Panc1 (cell line): ENCODE measurements around the gene DIAPH3. TPM values are rescaled to one million over a fixed set of nuclear protein-coding genes. Genes with fewer than 3 reads are reported as not detected.

Experiments used
- ATAC-seq: fragments of 200-7000 bp; cut with Tn5 transposase; 2 replicates; pipeline ENCODE4 v1.9.1; 2020; ENCODE audit warnings: mild to moderate bottlenecking, moderate library complexity
- BruUV-seq: library from RNA; stranded (reverse); fragments of 400-500 nt; replicated peaks from 2 replicates; lab custom pipeline; 2021; lab: Mats Ljungman, UMichigan
- CTCF ChIA-PET: fragments of 300-600 bp; sonication (Branson Sonifier 250); formaldehyde crosslinking; loops from one replicate; lab custom pipeline; 2022; ENCODE audit warnings: antibody characterized with exemption; lab: Charles Lee
- POLR2A ChIA-PET: fragments of 300-600 bp; sonication (Branson Sonifier 250); formaldehyde crosslinking; loops from one replicate; lab custom pipeline; 2022; ENCODE audit warnings: antibody characterized with exemption; lab: Charles Lee
- DNase-seq: peaks from one replicate; pipeline ENCODE4 v3.0.0-alpha.2; 2010; ENCODE audit warnings: low read depth, low spot score
- H3K27ac ChIP-seq: 2 replicates; pipeline ENCODE4 v1.5.1; 2011; ENCODE audit warnings: mild to moderate bottlenecking, low read length, inconsistent platforms
- H3K27me3 ChIP-seq: fragments of 200-500 bp; sonication (Bioruptor generic); 2 replicates; pipeline ENCODE4 v1.6.0; 2014; ENCODE audit warnings: low read length, inconsistent platforms; ENCODE audit not compliant: control insufficient read depth, insufficient read depth
- H3K36me3 ChIP-seq: fragments of 200-500 bp; sonication (Bioruptor generic); 2 replicates; pipeline ENCODE4 v1.5.1; 2014; ENCODE audit warnings: inconsistent platforms, mild to moderate bottlenecking, low read length, moderate library complexity; ENCODE audit not compliant: control insufficient read depth, insufficient read depth
- H3K4me1 ChIP-seq: 2 replicates; pipeline ENCODE4 v1.5.1; 2011; ENCODE audit warnings: inconsistent platforms, mild to moderate bottlenecking, low read length, moderate library complexity; ENCODE audit not compliant: control insufficient read depth, insufficient read depth
- H3K4me3 ChIP-seq, 2 experiments: 2 replicates each; pipeline ENCODE4 v1.5.1; 2011 to 2012; ENCODE audit warnings: low read depth in 2 of 2, low read length in 2 of 2, mild to moderate bottlenecking in 2 of 2, inconsistent platforms in 1 of 2, moderate library complexity in 1 of 2
- H3K9me3 ChIP-seq: fragments of 200-500 bp; sonication (Bioruptor generic); 2 replicates; pipeline ENCODE4 v1.5.1; 2014; ENCODE audit warnings: low read depth, mild to moderate bottlenecking, inconsistent platforms, low read length, moderate library complexity; ENCODE audit not compliant: control insufficient read depth, insufficient read depth
- POLR2AphosphoS5 ChIP-seq: IDR thresholded peaks from 2 replicates; pipeline ENCODE4 v1.6.1; 2012; ENCODE audit warnings: mild to moderate bottlenecking, low read depth, low read length, moderate library complexity
- SIN3A ChIP-seq: IDR thresholded peaks from 2 replicates; pipeline ENCODE4 v1.6.1; 2012; ENCODE audit warnings: low read depth, mild to moderate bottlenecking, low read length, moderate library complexity, borderline replicate concordance; ENCODE audit not compliant: insufficient read depth
- TCF7L2 ChIP-seq: IDR thresholded peaks from 2 replicates; pipeline ENCODE4 v1.6.1; 2011; ENCODE audit warnings: mild to moderate bottlenecking, low read depth, low read length, inconsistent platforms
- in situ Hi-C: cut with HindIII; loops from 2 replicates; pipeline ENCODE4 v1.10.0; 2016; ENCODE audit warnings: low sequenced_read_pairs, low pct_unique_long_range_greater_than_20kb
- intact Hi-C: fragments of 100-400 bp; cut with micrococcal nuclease; formaldehyde crosslinking; loops from one replicate; pipeline ENCODE4 v1.10.0; 2022; ENCODE audit not compliant: unreplicated experiment
- total RNA-seq: library from RNA; stranded (reverse); gene quantifications from one replicate; pipeline ENCODE4 v1.2.1, GENCODE V29; 2021; ENCODE audit not compliant: unreplicated experiment
- TF ChIP-seq, protein P1 (sequence below): fragments of 450-650 bp; IDR thresholded peaks from 2 replicates; pipeline ENCODE4 v1.5.1; 2017; ENCODE audit warnings: mild to moderate bottlenecking
- TF ChIP-seq, protein P2 (sequence below), 2 experiments: IDR thresholded peaks; 2 replicates each; pipeline ENCODE4 v1.6.1; 2011 to 2012; ENCODE audit warnings: low read depth in 2 of 2, control low read depth in 1 of 2, low read length in 1 of 2, mild to moderate bottlenecking in 1 of 2, moderate library complexity in 1 of 2; ENCODE audit not compliant: insufficient read depth in 1 of 2

DIAPH3 gene
- total RNA-seq, 1 experiment from 2014 or later: 15.4 TPM

DNA sequence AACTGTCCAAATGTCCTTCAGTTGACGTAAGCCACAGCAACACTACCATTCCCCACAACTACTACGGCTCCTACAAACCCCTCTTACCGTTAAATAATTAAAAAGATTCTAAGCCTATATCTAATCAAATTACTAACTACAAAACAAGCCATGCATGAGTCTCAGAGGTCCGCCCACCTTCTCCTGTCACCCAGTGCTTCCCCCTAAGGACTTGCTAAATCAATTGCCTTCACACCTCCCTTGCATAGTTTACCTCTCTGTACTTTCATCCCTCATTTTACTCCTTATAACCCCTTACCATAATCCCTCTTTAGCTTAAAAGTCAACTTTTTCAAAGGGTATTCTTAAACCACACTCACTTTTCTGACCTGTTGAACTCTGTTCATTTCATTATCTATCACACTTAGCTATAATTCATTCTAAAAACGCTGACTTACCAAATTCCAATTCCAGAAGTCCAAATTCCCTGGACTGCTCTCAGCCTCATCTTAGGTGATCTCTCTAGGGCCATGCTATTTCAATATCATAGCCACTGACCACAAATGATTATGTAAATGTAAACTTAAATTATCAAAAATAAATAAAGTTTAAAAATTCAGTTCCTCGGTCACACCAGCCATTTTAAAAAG, 187.8 kb downstream of the DIAPH3 start:
- TF ChIP-seq, protein P1, sequence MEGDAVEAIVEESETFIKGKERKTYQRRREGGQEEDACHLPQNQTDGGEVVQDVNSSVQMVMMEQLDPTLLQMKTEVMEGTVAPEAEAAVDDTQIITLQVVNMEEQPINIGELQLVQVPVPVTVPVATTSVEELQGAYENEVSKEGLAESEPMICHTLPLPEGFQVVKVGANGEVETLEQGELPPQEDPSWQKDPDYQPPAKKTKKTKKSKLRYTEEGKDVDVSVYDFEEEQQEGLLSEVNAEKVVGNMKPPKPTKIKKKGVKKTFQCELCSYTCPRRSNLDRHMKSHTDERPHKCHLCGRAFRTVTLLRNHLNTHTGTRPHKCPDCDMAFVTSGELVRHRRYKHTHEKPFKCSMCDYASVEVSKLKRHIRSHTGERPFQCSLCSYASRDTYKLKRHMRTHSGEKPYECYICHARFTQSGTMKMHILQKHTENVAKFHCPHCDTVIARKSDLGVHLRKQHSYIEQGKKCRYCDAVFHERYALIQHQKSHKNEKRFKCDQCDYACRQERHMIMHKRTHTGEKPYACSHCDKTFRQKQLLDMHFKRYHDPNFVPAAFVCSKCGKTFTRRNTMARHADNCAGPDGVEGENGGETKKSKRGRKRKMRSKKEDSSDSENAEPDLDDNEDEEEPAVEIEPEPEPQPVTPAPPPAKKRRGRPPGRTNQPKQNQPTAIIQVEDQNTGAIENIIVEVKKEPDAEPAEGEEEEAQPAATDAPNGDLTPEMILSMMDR: no peak
- TF ChIP-seq TCF7L2 (no peak), SIN3A (no peak), POLR2AphosphoS5 (no peak)
- TF ChIP-seq, protein P2, sequence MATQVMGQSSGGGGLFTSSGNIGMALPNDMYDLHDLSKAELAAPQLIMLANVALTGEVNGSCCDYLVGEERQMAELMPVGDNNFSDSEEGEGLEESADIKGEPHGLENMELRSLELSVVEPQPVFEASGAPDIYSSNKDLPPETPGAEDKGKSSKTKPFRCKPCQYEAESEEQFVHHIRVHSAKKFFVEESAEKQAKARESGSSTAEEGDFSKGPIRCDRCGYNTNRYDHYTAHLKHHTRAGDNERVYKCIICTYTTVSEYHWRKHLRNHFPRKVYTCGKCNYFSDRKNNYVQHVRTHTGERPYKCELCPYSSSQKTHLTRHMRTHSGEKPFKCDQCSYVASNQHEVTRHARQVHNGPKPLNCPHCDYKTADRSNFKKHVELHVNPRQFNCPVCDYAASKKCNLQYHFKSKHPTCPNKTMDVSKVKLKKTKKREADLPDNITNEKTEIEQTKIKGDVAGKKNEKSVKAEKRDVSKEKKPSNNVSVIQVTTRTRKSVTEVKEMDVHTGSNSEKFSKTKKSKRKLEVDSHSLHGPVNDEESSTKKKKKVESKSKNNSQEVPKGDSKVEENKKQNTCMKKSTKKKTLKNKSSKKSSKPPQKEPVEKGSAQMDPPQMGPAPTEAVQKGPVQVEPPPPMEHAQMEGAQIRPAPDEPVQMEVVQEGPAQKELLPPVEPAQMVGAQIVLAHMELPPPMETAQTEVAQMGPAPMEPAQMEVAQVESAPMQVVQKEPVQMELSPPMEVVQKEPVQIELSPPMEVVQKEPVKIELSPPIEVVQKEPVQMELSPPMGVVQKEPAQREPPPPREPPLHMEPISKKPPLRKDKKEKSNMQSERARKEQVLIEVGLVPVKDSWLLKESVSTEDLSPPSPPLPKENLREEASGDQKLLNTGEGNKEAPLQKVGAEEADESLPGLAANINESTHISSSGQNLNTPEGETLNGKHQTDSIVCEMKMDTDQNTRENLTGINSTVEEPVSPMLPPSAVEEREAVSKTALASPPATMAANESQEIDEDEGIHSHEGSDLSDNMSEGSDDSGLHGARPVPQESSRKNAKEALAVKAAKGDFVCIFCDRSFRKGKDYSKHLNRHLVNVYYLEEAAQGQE (IDR thresholded peaks at IDR 0.05; ENCODE audit: insufficient read depth in 1 of 2, low read depth in 2 of 2, low read length in 1 of 2): no peak
- in situ Hi-C loops (no loop called here), intact Hi-C loops (no loop called here)
- Histone ChIP-seq H3K36me3 (no peaks in the 10 kb centered on the region; the same call in 1 of the 2 replicates), H3K4me3 (no peak overlapping the region), H3K9me3 (no peaks in the 10 kb centered on the region), H3K27me3 (no peaks in the 10 kb centered on the region), H3K27ac (no peak overlapping the region), H3K4me1 (no peaks in the 10 kb centered on the region)
- no peak for DNase-seq
- no TSS peak for BruUV-seq
- POLR2A ChIA-PET: interaction anchor here (0.5 kb wide), 1 partner anchor 10 kb away, joined by 4 read pairs; no protein-coding TSS in a partner anchor
- CTCF ChIA-PET: no interaction called here
- no peak for ATAC-seq

DNA sequence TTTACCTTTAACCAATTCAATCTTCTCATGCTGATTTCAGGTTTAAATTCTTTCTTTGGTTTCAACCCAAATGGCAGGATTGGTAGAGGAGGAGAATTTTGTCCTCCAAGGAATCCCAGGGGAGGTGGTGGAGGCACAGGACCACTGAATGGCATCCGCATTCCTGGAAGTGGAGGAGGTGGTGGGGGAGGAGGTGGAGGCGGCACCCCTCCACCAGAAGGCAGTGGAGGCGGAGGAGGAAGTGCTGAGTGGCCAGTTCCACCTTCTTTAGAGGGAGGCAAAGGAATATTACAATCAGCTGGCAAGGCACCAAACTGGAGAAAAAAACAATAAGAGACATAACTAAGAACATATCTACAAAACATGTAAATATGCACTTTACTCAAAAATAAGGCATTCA, 192.9 kb downstream of the DIAPH3 start:
- no peak for DNase-seq
- no peaks in the 10 kb centered on the region for H3K4me1 ChIP-seq
- BruUV-seq: no TSS peak
- H3K4me3 ChIP-seq: no peak overlapping the region
- in situ Hi-C loops: no loop called here
- no peak for ATAC-seq
- ChIA-PET CTCF (no interaction called here), POLR2A (no interaction called here)
- H3K36me3 ChIP-seq: no peaks in the 10 kb centered on the region; the same call in 1 of the 2 replicates
- intact Hi-C loops: no loop called here
- no peaks in the 10 kb centered on the region for H3K27me3 ChIP-seq
- H3K27ac ChIP-seq: no peak overlapping the region
- no peaks in the 10 kb centered on the region for H3K9me3 ChIP-seq
- no peak for TF ChIP-seq SIN3A
- TF ChIP-seq TCF7L2: no peak
- TF ChIP-seq, protein P1: no peak
- no peak for TF ChIP-seq POLR2AphosphoS5
- TF ChIP-seq, protein P2 (IDR thresholded peaks at IDR 0.05; ENCODE audit: insufficient read depth in 1 of 2, low read depth in 2 of 2, low read length in 1 of 2): no peak
